Suppressor macrophage (primary cell): ENCODE measurements around the gene PPP1R14B.
A peak's percentile ranks its signal among the peaks of the same experiment; 100 is the strongest.

Source experiments
- DNase-seq, 4 experiments: peaks; one replicate each; pipeline ENCODE4 v3.0.0-alpha.2; 2020 to 2022

Gene PPP1R14B

GRCh38 chr11:64230171-64230984, 16.4 kb downstream of the PPP1R14B start, which contains the start of gene DNAJC4:
Gene DNAJC4 (plus strand): TSS chr11:64230548. CDS start chr11:64230855, 307 bp downstream.
- peak; percentile 71 to 90 (median 86) for DNase-seq

GRCh38 chr11:64229744-64230170, 17.0 kb downstream of the PPP1R14B start:
- no peak for DNase-seq

- DNase-seq: no peak
Observed at GRCh38 chr11:64229090-64229743, 17.5 kb downstream of the PPP1R14B start.

- DNase-seq: no peak
Observed at GRCh38 chr11:64227405-64227956, 19.3 kb downstream of the PPP1R14B start.

- peak; percentile 79 to 92 (median 89) for DNase-seq
Observed at GRCh38 chr11:64226507-64227051, 20.2 kb downstream of the PPP1R14B start.

- DNase-seq: peak; percentile 93 to 97 (median 94)
Observed at GRCh38 chr11:64225608-64226506, 20.9 kb downstream of the PPP1R14B start, which contains the start of the genes NUDT22 and TRPT1. Gene NUDT22 (plus strand): TSS chr11:64226274. CDS start chr11:64226653, 379 bp downstream. Gene TRPT1 (minus strand): TSS chr11:64226186. CDS start chr11:64225860, 326 bp downstream.

- DNase-seq: peak; percentile 44 to 68 (median 58)
Observed at GRCh38 chr11:64224891-64225607, 21.7 kb downstream of the PPP1R14B start.

GRCh38 chr11:64224151-64224890, 22.4 kb downstream of the PPP1R14B start:
- peak in 1 of 4 experiments; percentile 31 for DNase-seq

- no peak for DNase-seq
Observed at GRCh38 chr11:64223001-64223651, 23.6 kb downstream of the PPP1R14B start.

GRCh38 chr11:64222651-64223000, 24.1 kb downstream of the PPP1R14B start:
- DNase-seq: no peak

- no peak for DNase-seq
Observed at GRCh38 chr11:64220798-64221197, 25.9 kb downstream of the PPP1R14B start.

- no peak for DNase-seq
Observed at GRCh38 chr11:64220271-64220670, 26.5 kb downstream of the PPP1R14B start.

GRCh38 chr11:64219755-64220154, 27.0 kb downstream of the PPP1R14B start:
- no peak for DNase-seq

GRCh38 chr11:64219354-64219684, 27.4 kb downstream of the PPP1R14B start:
- DNase-seq: no peak

GRCh38 chr11:64218628-64219353, 28.0 kb downstream of the PPP1R14B start:
- DNase-seq: no peak

- DNase-seq: no peak
Observed at GRCh38 chr11:64216879-64217278, 29.9 kb downstream of the PPP1R14B start.

GRCh38 chr11:64211181-64211872, 35.4 kb downstream of the PPP1R14B start:
- no peak for DNase-seq

GRCh38 chr11:64210301-64211020, 36.3 kb downstream of the PPP1R14B start:
- DNase-seq: no peak
